C4-2B (cell line): Measurements from ENCODE around the gene DEFB132.

Experiments used
- CTCF ChIP-seq: fragments of 450-650 bp; conservative IDR thresholded peaks from 2 replicates; pipeline ENCODE4 v1.5.1; 2017; ENCODE audit warnings: mild to moderate bottlenecking
- ZFX ChIP-seq: fragments of 450-650 bp; IDR thresholded peaks from 2 replicates; pipeline ENCODE4 v1.6.1; 2017

GRCh38 chr20:298776-299391 is 41.4 kb downstream of the DEFB132 start:
- TF ChIP-seq CTCF (no peak), ZFX (no peak)
